Measurements from ENCODE around the gene DNAJB2.
"Not testable (repeated sequence)": the region's sequence is repeated elsewhere in the genome, so short reads cannot be mapped to it uniquely, and the experiment has no call there.

The DNAJB2 gene

GRCh38 chr2:219284501-219285372, 5.6 kb downstream of the DNAJB2 start:
- no peak for DNase-seq (ENCODE audit: low read depth)
- no peak overlapping the region for H3K4me3 ChIP-seq (ENCODE audit: low read depth, low read length)
- TF ChIP-seq, protein P1, sequence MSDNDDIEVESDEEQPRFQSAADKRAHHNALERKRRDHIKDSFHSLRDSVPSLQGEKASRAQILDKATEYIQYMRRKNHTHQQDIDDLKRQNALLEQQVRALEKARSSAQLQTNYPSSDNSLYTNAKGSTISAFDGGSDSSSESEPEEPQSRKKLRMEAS (IDR thresholded peaks at IDR 0.05; ENCODE audit: low read depth, low read length), result no peak
- TF ChIP-seq, protein P2, sequence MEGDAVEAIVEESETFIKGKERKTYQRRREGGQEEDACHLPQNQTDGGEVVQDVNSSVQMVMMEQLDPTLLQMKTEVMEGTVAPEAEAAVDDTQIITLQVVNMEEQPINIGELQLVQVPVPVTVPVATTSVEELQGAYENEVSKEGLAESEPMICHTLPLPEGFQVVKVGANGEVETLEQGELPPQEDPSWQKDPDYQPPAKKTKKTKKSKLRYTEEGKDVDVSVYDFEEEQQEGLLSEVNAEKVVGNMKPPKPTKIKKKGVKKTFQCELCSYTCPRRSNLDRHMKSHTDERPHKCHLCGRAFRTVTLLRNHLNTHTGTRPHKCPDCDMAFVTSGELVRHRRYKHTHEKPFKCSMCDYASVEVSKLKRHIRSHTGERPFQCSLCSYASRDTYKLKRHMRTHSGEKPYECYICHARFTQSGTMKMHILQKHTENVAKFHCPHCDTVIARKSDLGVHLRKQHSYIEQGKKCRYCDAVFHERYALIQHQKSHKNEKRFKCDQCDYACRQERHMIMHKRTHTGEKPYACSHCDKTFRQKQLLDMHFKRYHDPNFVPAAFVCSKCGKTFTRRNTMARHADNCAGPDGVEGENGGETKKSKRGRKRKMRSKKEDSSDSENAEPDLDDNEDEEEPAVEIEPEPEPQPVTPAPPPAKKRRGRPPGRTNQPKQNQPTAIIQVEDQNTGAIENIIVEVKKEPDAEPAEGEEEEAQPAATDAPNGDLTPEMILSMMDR (IDR thresholded peaks at IDR 0.05; ENCODE audit: low read depth, low read length), result no peak
- TF ChIP-seq POLR2A (IDR thresholded peaks at IDR 0.05; ENCODE audit: extremely low read depth, insufficient read length) (no peak), MYC (IDR thresholded peaks at IDR 0.05; ENCODE audit: low read depth, low read length) (no peak)

DNA sequence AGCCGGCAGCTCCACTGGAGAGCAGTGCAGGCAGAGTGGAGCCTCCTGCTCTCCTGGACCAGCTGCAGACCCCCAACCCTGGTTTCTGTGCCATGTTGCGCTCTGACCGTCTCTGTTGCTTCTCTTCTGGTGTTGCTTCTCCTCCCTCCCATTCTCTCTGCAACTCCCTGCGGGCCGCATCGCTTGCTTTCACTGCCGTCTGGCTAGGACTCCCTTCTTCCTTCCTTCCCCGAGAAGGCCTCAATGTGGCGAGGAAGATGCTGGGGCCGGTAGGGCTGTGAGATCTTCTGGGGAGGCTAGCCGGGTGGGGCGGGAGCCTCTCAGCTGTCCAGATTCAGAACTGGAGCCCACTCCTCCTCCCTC, 6.2 kb downstream of the DNAJB2 start:
- no peak for DNase-seq (ENCODE audit: low read depth)
- no peak overlapping the region for H3K4me3 ChIP-seq (ENCODE audit: low read depth, low read length)
- TF ChIP-seq, protein P2 (IDR thresholded peaks at IDR 0.05; ENCODE audit: low read depth, low read length), result no peak
- TF ChIP-seq, protein P1 (IDR thresholded peaks at IDR 0.05; ENCODE audit: low read depth, low read length), result no peak
- TF ChIP-seq POLR2A (IDR thresholded peaks at IDR 0.05; ENCODE audit: extremely low read depth, insufficient read length) (no peak), MYC (IDR thresholded peaks at IDR 0.05; ENCODE audit: low read depth, low read length) (no peak)

DNA sequence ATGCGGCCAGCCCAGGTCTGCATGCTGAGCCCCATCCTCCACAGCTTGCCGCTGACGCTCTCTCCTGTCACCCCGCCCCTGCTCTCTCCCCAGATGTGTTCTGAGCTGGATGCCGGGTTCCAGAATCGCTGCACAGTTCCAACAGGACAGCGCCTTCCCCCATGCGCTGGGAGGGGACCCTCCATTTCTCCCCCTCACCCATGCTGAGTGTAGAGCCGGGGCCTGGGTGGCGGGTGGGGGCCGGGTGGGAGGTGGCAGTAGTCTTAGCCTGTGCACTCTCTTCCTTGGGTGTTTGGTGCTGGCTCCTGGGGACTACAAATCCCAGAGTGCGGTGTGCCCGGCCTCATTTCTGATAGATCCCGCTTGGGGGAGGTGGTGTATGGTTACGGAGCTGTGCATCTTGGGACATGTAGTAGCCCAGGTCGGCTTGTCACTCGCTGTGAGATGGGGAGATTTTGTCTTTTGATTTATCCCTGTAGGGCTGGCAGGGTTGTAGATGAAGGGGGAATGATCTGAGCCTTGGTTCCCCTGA, 6.8 kb downstream of the DNAJB2 start:
- no peak for DNase-seq (ENCODE audit: low read depth)
- H3K4me3 ChIP-seq (ENCODE audit: low read depth, low read length), result no peak overlapping the region
- no peak for TF ChIP-seq POLR2A (IDR thresholded peaks at IDR 0.05; ENCODE audit: extremely low read depth, insufficient read length)
- no peak for TF ChIP-seq MYC (IDR thresholded peaks at IDR 0.05; ENCODE audit: low read depth, low read length)
- TF ChIP-seq, protein P1 (IDR thresholded peaks at IDR 0.05; ENCODE audit: low read depth, low read length), result no peak
- TF ChIP-seq, protein P2 (IDR thresholded peaks at IDR 0.05; ENCODE audit: low read depth, low read length), result no peak

GRCh38 chr2:219286436-219287115, 7.4 kb downstream of the DNAJB2 start:
- H3K4me3 ChIP-seq (ENCODE audit: low read depth, low read length), result no peak overlapping the region
- no peak for DNase-seq (ENCODE audit: low read depth)
- TF ChIP-seq POLR2A (IDR thresholded peaks at IDR 0.05; ENCODE audit: extremely low read depth, insufficient read length) (no peak), MYC (IDR thresholded peaks at IDR 0.05; ENCODE audit: low read depth, low read length) (no peak)
- TF ChIP-seq, protein P1 (IDR thresholded peaks at IDR 0.05; ENCODE audit: low read depth, low read length), result no peak
- TF ChIP-seq, protein P2 (IDR thresholded peaks at IDR 0.05; ENCODE audit: low read depth, low read length), result no peak

- not testable (repeated sequence) for DNase-seq (ENCODE audit: low read depth); H3K4me3 ChIP-seq (ENCODE audit: low read depth, low read length)
Observed at GRCh38 chr2:219287116-219287440, 7.9 kb downstream of the DNAJB2 start.

DNA sequence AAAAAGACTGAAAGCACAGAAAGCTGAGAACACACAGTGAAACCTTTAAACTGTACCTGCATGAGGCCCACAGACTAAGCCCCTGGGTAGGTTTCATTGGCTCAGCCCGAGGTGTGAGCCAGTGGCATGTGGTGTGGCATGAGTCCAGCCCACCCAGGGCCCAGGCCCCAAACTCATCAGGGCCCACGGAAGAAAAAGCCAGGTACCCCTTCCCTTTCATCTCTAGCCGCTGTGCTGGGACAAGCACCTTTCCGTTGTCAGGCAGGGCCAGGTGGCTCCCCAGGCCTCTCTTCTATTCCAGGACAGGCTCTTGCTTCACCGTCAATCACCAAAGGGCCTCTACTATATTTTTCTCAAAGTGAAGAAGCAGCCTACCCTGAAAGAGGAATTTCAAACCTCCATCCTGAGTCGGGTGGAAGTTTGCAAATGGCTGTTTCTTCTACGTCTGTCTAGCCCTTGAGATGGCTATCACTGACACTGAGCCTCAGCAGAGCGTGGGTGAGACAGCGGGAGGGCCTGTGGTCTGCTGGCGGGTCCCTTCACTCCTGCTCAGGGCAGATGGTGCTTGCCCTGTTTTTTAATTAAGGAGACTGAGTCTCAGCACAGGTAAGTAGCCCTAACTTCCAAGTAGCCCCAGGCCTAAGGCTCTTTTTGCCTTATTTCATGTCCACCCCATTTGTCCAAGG, 8.6 kb downstream of the DNAJB2 start:
- peak; percentile 37 for DNase-seq (ENCODE audit: low read depth)
- TF ChIP-seq, protein P1 (IDR thresholded peaks at IDR 0.05; ENCODE audit: low read depth, low read length), result no peak
- TF ChIP-seq, protein P2 (IDR thresholded peaks at IDR 0.05; ENCODE audit: low read depth, low read length), result no peak
- TF ChIP-seq MYC (IDR thresholded peaks at IDR 0.05; ENCODE audit: low read depth, low read length), result no peak
- no peak for TF ChIP-seq POLR2A (IDR thresholded peaks at IDR 0.05; ENCODE audit: extremely low read depth, insufficient read length)
- H3K4me3 ChIP-seq (ENCODE audit: low read depth, low read length), result no peak overlapping the region
